Measurements from ENCODE around the gene FANCM.
"Not testable (repeated sequence)": the region's sequence is repeated elsewhere in the genome, so short reads cannot be mapped to it uniquely, and the experiment has no call there.

DNA sequence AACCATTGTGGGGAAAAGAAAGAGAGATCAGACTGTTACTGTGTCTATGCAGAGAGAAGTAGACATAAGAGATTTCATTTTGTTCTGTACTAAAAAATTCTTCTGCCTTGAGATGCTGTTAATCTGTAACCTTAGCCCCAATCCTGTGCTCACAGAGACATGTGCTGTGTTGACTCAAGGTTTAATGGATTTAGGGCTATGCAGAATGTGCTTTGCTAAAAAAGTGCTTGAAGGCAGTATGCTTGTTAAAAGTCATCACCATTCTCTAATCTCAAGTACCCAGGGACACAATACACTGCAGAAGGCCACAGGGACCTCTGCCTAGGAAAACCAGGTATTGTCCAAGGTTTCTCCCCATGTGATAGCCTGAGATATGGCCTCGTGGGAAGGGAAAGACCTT is 78.0 kb downstream of the FANCM start:
- TF ChIP-seq, protein P1, sequence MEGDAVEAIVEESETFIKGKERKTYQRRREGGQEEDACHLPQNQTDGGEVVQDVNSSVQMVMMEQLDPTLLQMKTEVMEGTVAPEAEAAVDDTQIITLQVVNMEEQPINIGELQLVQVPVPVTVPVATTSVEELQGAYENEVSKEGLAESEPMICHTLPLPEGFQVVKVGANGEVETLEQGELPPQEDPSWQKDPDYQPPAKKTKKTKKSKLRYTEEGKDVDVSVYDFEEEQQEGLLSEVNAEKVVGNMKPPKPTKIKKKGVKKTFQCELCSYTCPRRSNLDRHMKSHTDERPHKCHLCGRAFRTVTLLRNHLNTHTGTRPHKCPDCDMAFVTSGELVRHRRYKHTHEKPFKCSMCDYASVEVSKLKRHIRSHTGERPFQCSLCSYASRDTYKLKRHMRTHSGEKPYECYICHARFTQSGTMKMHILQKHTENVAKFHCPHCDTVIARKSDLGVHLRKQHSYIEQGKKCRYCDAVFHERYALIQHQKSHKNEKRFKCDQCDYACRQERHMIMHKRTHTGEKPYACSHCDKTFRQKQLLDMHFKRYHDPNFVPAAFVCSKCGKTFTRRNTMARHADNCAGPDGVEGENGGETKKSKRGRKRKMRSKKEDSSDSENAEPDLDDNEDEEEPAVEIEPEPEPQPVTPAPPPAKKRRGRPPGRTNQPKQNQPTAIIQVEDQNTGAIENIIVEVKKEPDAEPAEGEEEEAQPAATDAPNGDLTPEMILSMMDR (conservative IDR thresholded peaks at IDR 0.05; ENCODE audit: low read length): not testable (repeated sequence)
- TF ChIP-seq EZH2phosphoT487 (IDR thresholded peaks at IDR 0.05; ENCODE audit: borderline replicate concordance, low read depth, low read length): not testable (repeated sequence)
